Heart left ventricle (tissue), 13 donors: ENCODE measurements around the gene DAPK2.

Experiments
- POLR2A ChIP-seq, 2 donors: fragments of 450-650 bp; IDR thresholded peaks; one replicate each; pipeline ENCODE4 v1.6.1; 2017; ENCODE audit warnings: antibody characterized with exemption in 2 of 2, mild to moderate bottlenecking in 2 of 2, moderate library complexity in 2 of 2
- TF ChIP-seq, protein P1 (sequence below), 12 donors: fragments of 200-600 bp; sonication (generic) in 4 of 12; IDR thresholded peaks; one replicate each; pipeline versions ENCODE4 v1.5.0 to v1.8.0; 2018 to 2022; ENCODE audit warnings: antibody characterized with exemption in 12 of 12, mild to moderate bottlenecking in 5 of 12
- donor health status: ischemic (EF 13 %, LVEDD 7.1; RV severe dilation, severe dysfunction).
- donor health status: DM: no; HTN: yes; CAD: no.
- donor health status: DM: no; HTN: no; CAD: no.
- donor health status: ischemic (EF 25% LVEDD 6.9; RV normal size, moderate dysfunction).
- donor health status: ischemic (EF 25% LVEDD 5.7; RV mildly dilated, moderate dysfunction).
- donor health status: ischemic (EF 35%, LVEDD 5.7; RV mildly dilated, moderate dysfunction).
- donor health status: nonischemic (EF 11% LVEDD 7.7; RV severe dilation, severe dysfunction).
- donor health status: DM: yes; HTN: yes; CAD: no.
- donor health status: PGD.
- donor health status: ischemic (EF 29% LVEDD 5.4; RV normal size, mild dysfunction).
- donor health status: nonischemic (EF 23%, LVEDD 6.1; RV moderate dilation, normal function).

DNA sequence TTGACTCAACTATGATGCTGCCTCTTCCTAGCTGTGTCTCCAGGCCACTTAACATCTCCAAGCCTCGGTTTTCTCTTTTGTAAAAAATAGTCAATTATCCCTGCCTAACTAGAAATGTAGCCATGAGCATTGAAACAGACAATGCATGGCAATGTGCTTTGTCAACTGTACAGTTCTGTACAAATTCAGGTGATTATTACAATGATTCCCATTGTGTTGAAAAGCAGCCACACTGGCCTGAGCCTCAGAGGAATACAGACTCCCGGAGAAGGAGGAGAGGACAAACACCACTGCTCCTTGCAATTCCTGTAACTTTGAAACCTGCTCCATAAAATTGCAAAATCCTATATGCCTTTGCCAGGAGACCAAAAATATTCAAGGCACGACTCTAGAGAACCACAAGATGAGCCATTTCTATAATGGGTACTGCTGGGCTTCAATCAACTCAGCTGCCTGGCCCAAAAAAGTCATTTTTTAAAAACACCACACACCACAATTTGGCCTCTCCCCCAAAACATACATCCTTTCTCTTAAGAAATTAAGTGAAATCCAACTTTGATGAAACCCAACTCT, 28.6 kb downstream of the DAPK2 start:
- TF ChIP-seq, protein P1, sequence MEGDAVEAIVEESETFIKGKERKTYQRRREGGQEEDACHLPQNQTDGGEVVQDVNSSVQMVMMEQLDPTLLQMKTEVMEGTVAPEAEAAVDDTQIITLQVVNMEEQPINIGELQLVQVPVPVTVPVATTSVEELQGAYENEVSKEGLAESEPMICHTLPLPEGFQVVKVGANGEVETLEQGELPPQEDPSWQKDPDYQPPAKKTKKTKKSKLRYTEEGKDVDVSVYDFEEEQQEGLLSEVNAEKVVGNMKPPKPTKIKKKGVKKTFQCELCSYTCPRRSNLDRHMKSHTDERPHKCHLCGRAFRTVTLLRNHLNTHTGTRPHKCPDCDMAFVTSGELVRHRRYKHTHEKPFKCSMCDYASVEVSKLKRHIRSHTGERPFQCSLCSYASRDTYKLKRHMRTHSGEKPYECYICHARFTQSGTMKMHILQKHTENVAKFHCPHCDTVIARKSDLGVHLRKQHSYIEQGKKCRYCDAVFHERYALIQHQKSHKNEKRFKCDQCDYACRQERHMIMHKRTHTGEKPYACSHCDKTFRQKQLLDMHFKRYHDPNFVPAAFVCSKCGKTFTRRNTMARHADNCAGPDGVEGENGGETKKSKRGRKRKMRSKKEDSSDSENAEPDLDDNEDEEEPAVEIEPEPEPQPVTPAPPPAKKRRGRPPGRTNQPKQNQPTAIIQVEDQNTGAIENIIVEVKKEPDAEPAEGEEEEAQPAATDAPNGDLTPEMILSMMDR (IDR thresholded peaks at IDR 0.05): no peak
- no peak for TF ChIP-seq POLR2A (IDR thresholded peaks at IDR 0.05)
